ENCODE results near the gene ATRNL1. TPM values are rescaled to one million over a fixed set of nuclear protein-coding genes. Genes with fewer than 3 reads are reported as not detected.

ATRNL1 gene
- total RNA-seq, 1 donor from 2014 or later, result 7.8 TPM

- H3K36me3 ChIP-seq (ENCODE audit: control insufficient read depth in 3 of 3, insufficient read depth in 3 of 3, low read length in 3 of 3), result no peaks in the 10 kb centered on the region
- no peaks in the 10 kb centered on the region for H3K9me3 ChIP-seq (ENCODE audit: control insufficient read depth in 3 of 3, low read length in 3 of 3)
- H3K9ac ChIP-seq (ENCODE audit: low read depth in 1 of 3, low read length in 3 of 3), result no peak overlapping the region
- no peak overlapping the region for H3K4me3 ChIP-seq (ENCODE audit: low read length in 3 of 3)
- no peak overlapping the region for H3K27ac ChIP-seq (ENCODE audit: low read depth, low read length)
- no peaks in the 10 kb centered on the region for H3K4me1 ChIP-seq (ENCODE audit: control insufficient read depth in 3 of 3, insufficient read depth in 3 of 3, low read length in 3 of 3)
- H3K27me3 ChIP-seq (ENCODE audit: control insufficient read depth in 3 of 3, insufficient read depth in 3 of 3, low read length in 3 of 3), result no peaks in the 10 kb centered on the region
Measured at GRCh38 chr10:115909962-115910731, 817.0 kb downstream of the ATRNL1 start.

- Histone ChIP-seq H3K4me3 (ENCODE audit: low read length in 3 of 3) (no peak overlapping the region), H3K9me3 (ENCODE audit: control insufficient read depth in 3 of 3, low read length in 3 of 3) (no peaks in the 10 kb centered on the region), H3K27me3 (ENCODE audit: control insufficient read depth in 3 of 3, insufficient read depth in 3 of 3, low read length in 3 of 3) (no peaks in the 10 kb centered on the region), H3K27ac (ENCODE audit: low read depth, low read length) (no peak overlapping the region), H3K36me3 (ENCODE audit: control insufficient read depth in 3 of 3, insufficient read depth in 3 of 3, low read length in 3 of 3) (no peaks in the 10 kb centered on the region), H3K9ac (ENCODE audit: low read depth in 1 of 3, low read length in 3 of 3) (no peak overlapping the region), H3K4me1 (ENCODE audit: control insufficient read depth in 3 of 3, insufficient read depth in 3 of 3, low read length in 3 of 3) (no peaks in the 10 kb centered on the region)
Measured at GRCh38 chr10:115914475-115914874, 821.3 kb downstream of the ATRNL1 start.

DNA sequence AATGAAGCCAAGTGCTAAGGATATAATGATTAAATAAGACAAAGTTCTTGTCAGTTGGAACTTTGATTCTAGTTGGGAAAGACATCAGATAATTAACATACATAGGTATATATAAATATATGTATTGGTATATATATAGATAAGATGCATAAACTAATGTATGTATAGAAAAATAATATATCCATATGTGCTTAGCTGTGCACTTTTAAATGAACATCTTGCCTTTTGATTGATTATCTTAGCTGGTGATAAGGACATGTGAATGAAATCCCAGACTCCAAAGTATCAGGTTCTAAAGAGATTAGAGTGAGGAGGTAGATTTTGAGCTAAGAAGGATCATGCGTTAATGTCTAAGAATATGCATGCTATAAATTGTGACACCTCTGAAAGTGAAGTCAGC, 822.3 kb downstream of the ATRNL1 start:
- Histone ChIP-seq H3K27ac (ENCODE audit: low read depth, low read length) (no peak overlapping the region), H3K27me3 (ENCODE audit: control insufficient read depth in 3 of 3, insufficient read depth in 3 of 3, low read length in 3 of 3) (no peaks in the 10 kb centered on the region), H3K36me3 (ENCODE audit: control insufficient read depth in 3 of 3, insufficient read depth in 3 of 3, low read length in 3 of 3) (no peaks in the 10 kb centered on the region), H3K9me3 (ENCODE audit: control insufficient read depth in 3 of 3, low read length in 3 of 3) (no peaks in the 10 kb centered on the region), H3K4me1 (ENCODE audit: control insufficient read depth in 3 of 3, insufficient read depth in 3 of 3, low read length in 3 of 3) (no peaks in the 10 kb centered on the region), H3K9ac (ENCODE audit: low read depth in 1 of 3, low read length in 3 of 3) (no peak overlapping the region), H3K4me3 (ENCODE audit: low read length in 3 of 3) (no peak overlapping the region)

- no peak overlapping the region for H3K27ac ChIP-seq (ENCODE audit: low read depth, low read length)
- H3K4me1 ChIP-seq (ENCODE audit: control insufficient read depth in 3 of 3, insufficient read depth in 3 of 3, low read length in 3 of 3), result no peaks in the 10 kb centered on the region
- H3K27me3 ChIP-seq (ENCODE audit: control insufficient read depth in 3 of 3, insufficient read depth in 3 of 3, low read length in 3 of 3), result no peaks in the 10 kb centered on the region
- H3K9ac ChIP-seq (ENCODE audit: low read depth in 1 of 3, low read length in 3 of 3), result no peak overlapping the region
- H3K36me3 ChIP-seq (ENCODE audit: control insufficient read depth in 3 of 3, insufficient read depth in 3 of 3, low read length in 3 of 3), result no peaks in the 10 kb centered on the region
- H3K4me3 ChIP-seq (ENCODE audit: low read length in 3 of 3), result no peak overlapping the region
- H3K9me3 ChIP-seq (ENCODE audit: control insufficient read depth in 3 of 3, low read length in 3 of 3), result no peaks in the 10 kb centered on the region
Measured at GRCh38 chr10:115918812-115919211, 825.6 kb downstream of the ATRNL1 start.

GRCh38 chr10:115921795-115922194, 828.6 kb downstream of the ATRNL1 start:
- H3K4me3 ChIP-seq (ENCODE audit: low read length in 3 of 3), result no peak overlapping the region
- H3K4me1 ChIP-seq (ENCODE audit: control insufficient read depth in 3 of 3, insufficient read depth in 3 of 3, low read length in 3 of 3), result no peaks in the 10 kb centered on the region
- no peaks in the 10 kb centered on the region for H3K36me3 ChIP-seq (ENCODE audit: control insufficient read depth in 3 of 3, insufficient read depth in 3 of 3, low read length in 3 of 3)
- no peak overlapping the region for H3K27ac ChIP-seq (ENCODE audit: low read depth, low read length)
- H3K9me3 ChIP-seq (ENCODE audit: control insufficient read depth in 3 of 3, low read length in 3 of 3), result no peaks in the 10 kb centered on the region
- no peaks in the 10 kb centered on the region for H3K27me3 ChIP-seq (ENCODE audit: control insufficient read depth in 3 of 3, insufficient read depth in 3 of 3, low read length in 3 of 3)
- H3K9ac ChIP-seq (ENCODE audit: low read depth in 1 of 3, low read length in 3 of 3), result no peak overlapping the region

GRCh38 chr10:115931309-115931708, 838.1 kb downstream of the ATRNL1 start:
- Histone ChIP-seq H3K9ac (ENCODE audit: low read depth in 1 of 3, low read length in 3 of 3) (no peak overlapping the region), H3K9me3 (ENCODE audit: control insufficient read depth in 3 of 3, low read length in 3 of 3) (no peaks in the 10 kb centered on the region), H3K4me3 (ENCODE audit: low read length in 3 of 3) (no peak overlapping the region), H3K36me3 (ENCODE audit: control insufficient read depth in 3 of 3, insufficient read depth in 3 of 3, low read length in 3 of 3) (no peaks in the 10 kb centered on the region), H3K27ac (ENCODE audit: low read depth, low read length) (no peak overlapping the region), H3K4me1 (ENCODE audit: control insufficient read depth in 3 of 3, insufficient read depth in 3 of 3, low read length in 3 of 3) (no peaks in the 10 kb centered on the region), H3K27me3 (ENCODE audit: control insufficient read depth in 3 of 3, insufficient read depth in 3 of 3, low read length in 3 of 3) (no peaks in the 10 kb centered on the region)

GRCh38 chr10:115932099-115932498, 838.9 kb downstream of the ATRNL1 start:
- Histone ChIP-seq H3K27me3 (ENCODE audit: control insufficient read depth in 3 of 3, insufficient read depth in 3 of 3, low read length in 3 of 3) (no peaks in the 10 kb centered on the region), H3K9me3 (ENCODE audit: control insufficient read depth in 3 of 3, low read length in 3 of 3) (no peaks in the 10 kb centered on the region), H3K4me1 (ENCODE audit: control insufficient read depth in 3 of 3, insufficient read depth in 3 of 3, low read length in 3 of 3) (no peaks in the 10 kb centered on the region), H3K36me3 (ENCODE audit: control insufficient read depth in 3 of 3, insufficient read depth in 3 of 3, low read length in 3 of 3) (no peaks in the 10 kb centered on the region), H3K27ac (ENCODE audit: low read depth, low read length) (no peak overlapping the region), H3K4me3 (ENCODE audit: low read length in 3 of 3) (no peak overlapping the region), H3K9ac (ENCODE audit: low read depth in 1 of 3, low read length in 3 of 3) (no peak overlapping the region)

- no peaks in the 10 kb centered on the region for H3K4me1 ChIP-seq (ENCODE audit: control insufficient read depth in 3 of 3, insufficient read depth in 3 of 3, low read length in 3 of 3)
- no peak overlapping the region for H3K27ac ChIP-seq (ENCODE audit: low read depth, low read length)
- H3K36me3 ChIP-seq (ENCODE audit: control insufficient read depth in 3 of 3, insufficient read depth in 3 of 3, low read length in 3 of 3), result no peaks in the 10 kb centered on the region
- H3K9ac ChIP-seq (ENCODE audit: low read depth in 1 of 3, low read length in 3 of 3), result no peak overlapping the region
- no peaks in the 10 kb centered on the region for H3K27me3 ChIP-seq (ENCODE audit: control insufficient read depth in 3 of 3, insufficient read depth in 3 of 3, low read length in 3 of 3)
- H3K4me3 ChIP-seq (ENCODE audit: low read length in 3 of 3), result no peak overlapping the region
- no peaks in the 10 kb centered on the region for H3K9me3 ChIP-seq (ENCODE audit: control insufficient read depth in 3 of 3, low read length in 3 of 3)
Measured at GRCh38 chr10:115933098-115933497, 839.9 kb downstream of the ATRNL1 start.

DNA sequence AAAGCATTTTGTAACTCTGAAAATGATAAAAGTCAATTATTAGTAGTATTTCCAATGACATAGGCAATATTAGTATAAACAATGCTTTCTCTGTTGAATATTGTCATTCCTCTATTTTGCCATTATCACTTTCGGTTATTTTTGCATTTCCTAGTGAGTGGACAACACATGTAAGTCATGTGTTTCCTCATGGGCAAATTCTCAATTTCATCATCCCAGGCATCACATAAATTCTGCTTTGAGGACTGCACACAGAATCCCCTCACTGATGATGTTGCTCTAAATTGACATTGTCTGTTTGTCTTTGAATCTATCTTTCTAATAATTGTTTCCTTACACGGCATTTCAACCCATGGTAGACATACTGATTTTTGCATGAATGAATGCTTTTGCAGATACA, 842.6 kb downstream of the ATRNL1 start:
- H3K27ac ChIP-seq (ENCODE audit: low read depth, low read length), result no peak overlapping the region
- H3K27me3 ChIP-seq (ENCODE audit: control insufficient read depth in 3 of 3, insufficient read depth in 3 of 3, low read length in 3 of 3), result no peaks in the 10 kb centered on the region
- H3K4me1 ChIP-seq (ENCODE audit: control insufficient read depth in 3 of 3, insufficient read depth in 3 of 3, low read length in 3 of 3), result no peaks in the 10 kb centered on the region
- no peak overlapping the region for H3K4me3 ChIP-seq (ENCODE audit: low read length in 3 of 3)
- H3K9ac ChIP-seq (ENCODE audit: low read depth in 1 of 3, low read length in 3 of 3), result no peak overlapping the region
- no peaks in the 10 kb centered on the region for H3K9me3 ChIP-seq (ENCODE audit: control insufficient read depth in 3 of 3, low read length in 3 of 3)
- no peaks in the 10 kb centered on the region for H3K36me3 ChIP-seq (ENCODE audit: control insufficient read depth in 3 of 3, insufficient read depth in 3 of 3, low read length in 3 of 3)

DNA sequence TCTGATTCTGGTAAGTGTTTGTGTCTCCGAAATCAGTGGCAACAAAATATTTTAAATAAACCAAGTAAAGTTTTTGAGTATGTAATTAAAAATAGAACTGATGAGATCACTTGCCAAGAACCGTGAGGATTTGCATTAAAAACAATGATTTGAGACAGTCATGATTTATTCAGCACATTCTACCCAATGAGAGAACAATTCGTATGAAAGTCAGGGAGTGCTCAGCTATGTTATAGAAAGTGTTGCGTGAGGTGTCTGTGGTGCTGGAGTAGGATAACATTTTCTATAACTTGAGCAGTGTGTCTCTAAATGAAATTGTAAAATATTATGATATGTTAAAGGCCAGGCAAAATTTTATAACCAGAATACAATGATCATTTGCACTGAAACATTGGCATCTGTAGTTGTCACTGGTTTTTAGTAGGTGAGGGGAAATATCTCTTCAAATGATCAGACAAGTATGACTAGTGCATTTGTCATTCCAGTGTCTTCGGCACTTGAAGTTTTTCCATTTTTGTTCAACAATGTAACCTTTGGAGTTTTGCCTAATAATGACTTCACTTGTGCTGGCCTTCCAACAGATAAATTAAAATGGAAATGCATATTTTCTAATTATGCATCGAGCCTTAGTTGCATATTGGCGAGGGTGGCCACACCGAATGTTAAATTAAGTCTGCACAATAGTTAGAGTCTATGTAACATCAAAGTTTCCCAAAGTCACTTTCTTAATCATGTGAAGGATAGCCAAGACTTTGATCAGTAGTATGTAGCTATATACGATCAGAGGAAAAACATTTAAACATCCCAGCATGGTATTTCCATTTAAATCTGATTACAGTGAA, 844.0 kb downstream of the ATRNL1 start:
- no peaks in the 10 kb centered on the region for H3K27me3 ChIP-seq (ENCODE audit: control insufficient read depth in 3 of 3, insufficient read depth in 3 of 3, low read length in 3 of 3)
- H3K9me3 ChIP-seq (ENCODE audit: control insufficient read depth in 3 of 3, low read length in 3 of 3), result no peaks in the 10 kb centered on the region
- no peak overlapping the region for H3K27ac ChIP-seq (ENCODE audit: low read depth, low read length)
- H3K36me3 ChIP-seq (ENCODE audit: control insufficient read depth in 3 of 3, insufficient read depth in 3 of 3, low read length in 3 of 3), result no peaks in the 10 kb centered on the region
- H3K4me1 ChIP-seq (ENCODE audit: control insufficient read depth in 3 of 3, insufficient read depth in 3 of 3, low read length in 3 of 3), result peaks cover 0 to under 1% (median 0%) of the 10 kb centered on the region in 3 donors
- H3K4me3 ChIP-seq (ENCODE audit: low read length in 3 of 3), result no peak overlapping the region
- H3K9ac ChIP-seq (ENCODE audit: low read depth in 1 of 3, low read length in 3 of 3), result no peak overlapping the region

Data from skeletal muscle tissue (tissue), 4 donors.